GM10266 (cell line): ENCODE data around the gene KLHDC7A.

ENCODE experiments used
- DNase-seq: peaks from one replicate; pipeline ENCODE4 v3.0.0; 2012; ENCODE audit errors: extremely low spot score
- CTCF ChIP-seq: IDR thresholded peaks from 2 replicates; pipeline ENCODE4 v1.5.1; 2012; ENCODE audit warnings: mild to moderate bottlenecking, low read depth; ENCODE audit not compliant: control insufficient read depth, insufficient read depth; ENCODE audit errors: missing control alignments

The KLHDC7A gene

GRCh38 chr1:18480315-18481189, at the start of gene KLHDC7A:
Gene KLHDC7A, plus strand, starts transcription at chr1:18480930. Its CDS starts 52 bp downstream, at chr1:18480982.
- DNase-seq = no peak
- TF ChIP-seq CTCF = no peak

GRCh38 chr1:18434041-18434440, 46.7 kb upstream of the KLHDC7A start:
- no peak for TF ChIP-seq CTCF

GRCh38 chr1:18440385-18441226, 40.1 kb upstream of the KLHDC7A start:
- DNase-seq = no peak
- TF ChIP-seq CTCF = no peak

More at GRCh38 chr1:18434041-18434440, 46.7 kb upstream of the KLHDC7A start:
- DNase-seq = no peak

GRCh38 chr1:18443587-18444520, 36.9 kb upstream of the KLHDC7A start:
- no peak for TF ChIP-seq CTCF

GRCh38 chr1:18444563-18444962, 36.2 kb upstream of the KLHDC7A start:
- TF ChIP-seq CTCF = no peak
- no peak for DNase-seq

More at GRCh38 chr1:18443587-18444520, 36.9 kb upstream of the KLHDC7A start:
- DNase-seq = no peak

- no peak for TF ChIP-seq CTCF
- no peak for DNase-seq
Observed at GRCh38 chr1:18446751-18447150, 34.0 kb upstream of the KLHDC7A start.
